GM19023 (cell line): ENCODE data around the gene SEMA5A.

ENCODE experiments used
- ATAC-seq: cut with Tn5 transposase; IDR thresholded peaks from one replicate; pipeline ENCODE4 v1.9.1; 2021; ENCODE audit warnings: mild to moderate bottlenecking, moderate library complexity; ENCODE audit not compliant: unreplicated experiment

SEMA5A gene

DNA sequence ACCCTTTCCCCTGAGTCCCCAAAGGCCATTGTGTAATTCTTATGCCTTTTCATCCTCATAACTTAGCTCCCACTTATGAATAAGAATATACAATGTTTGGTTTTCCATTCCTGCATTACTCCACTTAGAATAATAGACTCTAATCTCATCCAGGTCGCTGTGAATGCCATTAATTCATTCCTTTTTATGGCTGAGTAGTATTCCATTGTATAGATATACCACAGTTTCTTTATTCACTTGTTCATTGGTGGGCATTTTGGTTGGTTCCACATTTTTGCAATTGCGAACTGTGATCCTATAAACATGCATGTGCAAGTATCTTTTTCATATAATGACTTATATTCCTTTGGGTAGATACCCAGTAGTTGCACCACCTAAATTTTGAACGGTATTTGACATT lies 101.5 kb downstream of the SEMA5A start:
- no peak for ATAC-seq

DNA sequence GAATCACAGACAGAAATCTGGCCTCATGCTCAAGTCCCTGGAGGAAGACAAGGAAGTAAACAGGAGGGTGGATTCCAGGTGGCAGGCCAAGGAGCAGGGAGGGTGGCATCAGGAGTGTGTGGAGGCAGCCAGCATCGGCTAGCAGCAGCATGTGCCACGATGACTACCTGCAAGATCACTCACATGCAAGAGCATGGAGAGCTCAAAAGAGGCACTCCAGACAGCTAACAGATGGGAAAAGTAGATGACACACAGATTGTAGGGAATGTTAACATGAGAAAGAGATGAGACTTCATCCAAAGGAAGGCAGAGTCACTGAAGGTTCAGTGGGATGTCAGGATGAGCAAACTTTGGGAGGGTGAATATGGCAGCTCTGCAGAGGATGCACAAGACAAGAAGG lies 104.3 kb downstream of the SEMA5A start:
- no peak for ATAC-seq

DNA sequence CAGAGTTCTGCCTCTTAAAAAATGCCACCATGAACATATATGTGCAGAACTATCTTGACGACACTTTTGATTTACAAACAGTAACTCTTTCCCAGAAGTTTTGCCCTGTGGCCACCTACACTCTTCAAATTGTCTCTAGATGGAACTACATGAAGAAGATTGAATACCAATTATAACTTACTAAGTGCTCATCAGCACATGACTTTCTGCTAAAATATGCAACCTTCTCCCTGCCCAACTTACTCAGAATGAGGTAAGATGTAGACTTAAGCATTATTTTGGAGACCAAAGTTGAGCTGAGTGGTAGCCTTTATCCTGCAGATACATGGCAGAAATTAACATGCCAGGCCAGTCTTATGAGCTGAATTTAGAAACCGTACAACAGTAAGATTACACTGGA lies 105.4 kb downstream of the SEMA5A start:
- no peak for ATAC-seq

DNA sequence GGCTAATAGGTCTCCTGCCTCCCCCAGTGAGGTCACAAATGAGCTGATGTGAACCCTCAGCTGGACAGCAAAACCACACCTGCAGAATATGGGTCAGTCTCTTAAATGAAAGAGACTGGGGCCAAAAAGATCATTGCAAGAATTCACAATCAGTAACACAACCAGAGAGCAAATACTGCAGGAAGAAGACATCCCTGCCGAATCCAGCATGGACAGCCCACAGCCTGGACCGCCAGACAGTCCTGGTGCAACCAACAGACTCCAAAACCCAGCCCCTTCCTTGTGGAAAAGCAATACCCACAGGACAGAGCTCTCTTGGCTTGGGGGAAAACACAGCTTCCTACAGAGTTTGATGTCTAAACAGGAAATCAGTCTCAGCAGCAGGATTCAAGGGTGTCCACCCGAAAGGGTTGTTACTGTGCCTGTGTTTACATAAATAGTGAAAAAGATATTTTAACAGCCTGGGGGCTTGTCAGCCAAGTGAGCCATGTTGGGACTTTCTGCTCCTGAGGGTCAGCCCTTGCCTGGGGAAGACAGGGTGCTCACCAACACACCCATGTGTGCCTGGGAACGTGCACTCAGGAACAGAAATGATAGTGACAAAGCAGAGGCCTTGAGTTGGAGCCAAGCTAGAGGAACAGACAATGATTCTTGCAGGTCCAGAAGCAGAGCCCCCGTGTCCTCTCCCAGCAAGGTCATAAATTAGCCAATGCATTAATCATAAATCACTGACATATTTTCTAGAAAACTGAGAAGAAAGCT lies 106.2 kb downstream of the SEMA5A start:
- no peak for ATAC-seq

DNA sequence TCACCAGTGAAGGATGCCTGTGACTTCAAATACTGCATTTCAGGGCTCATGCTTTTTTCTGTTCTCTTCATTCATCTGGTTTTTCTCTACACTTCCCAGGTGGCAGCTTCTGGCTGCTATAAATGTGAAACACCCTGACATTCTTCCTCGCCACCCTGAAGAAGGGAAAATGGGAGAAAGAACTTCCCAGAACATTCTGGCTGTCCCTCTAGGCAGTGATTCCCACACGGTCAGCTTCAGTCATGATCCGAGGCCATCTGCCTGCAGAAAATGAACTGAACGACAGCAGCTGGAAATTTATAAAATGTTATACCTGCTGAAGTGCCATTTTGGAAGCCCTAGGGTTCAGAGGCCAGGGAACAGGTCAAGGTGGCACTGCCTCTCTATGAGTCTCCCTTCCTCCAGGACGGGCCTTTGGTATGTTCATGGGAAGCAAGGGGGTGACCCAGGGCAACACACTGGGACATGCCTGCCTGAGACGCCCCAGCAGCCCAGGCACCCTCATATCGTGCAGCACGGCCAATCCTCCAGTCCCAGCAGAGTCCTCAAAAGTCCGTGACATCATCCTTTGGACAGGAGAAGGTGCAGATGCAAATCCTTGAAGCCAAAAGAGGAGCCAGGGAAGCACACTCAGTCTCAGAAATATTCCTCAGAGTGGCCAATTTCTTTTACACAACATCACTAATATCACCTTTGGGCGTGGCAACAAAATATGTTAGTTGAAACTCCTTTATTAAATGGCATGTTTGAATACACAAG lies 107.1 kb downstream of the SEMA5A start:
- no peak for ATAC-seq

DNA sequence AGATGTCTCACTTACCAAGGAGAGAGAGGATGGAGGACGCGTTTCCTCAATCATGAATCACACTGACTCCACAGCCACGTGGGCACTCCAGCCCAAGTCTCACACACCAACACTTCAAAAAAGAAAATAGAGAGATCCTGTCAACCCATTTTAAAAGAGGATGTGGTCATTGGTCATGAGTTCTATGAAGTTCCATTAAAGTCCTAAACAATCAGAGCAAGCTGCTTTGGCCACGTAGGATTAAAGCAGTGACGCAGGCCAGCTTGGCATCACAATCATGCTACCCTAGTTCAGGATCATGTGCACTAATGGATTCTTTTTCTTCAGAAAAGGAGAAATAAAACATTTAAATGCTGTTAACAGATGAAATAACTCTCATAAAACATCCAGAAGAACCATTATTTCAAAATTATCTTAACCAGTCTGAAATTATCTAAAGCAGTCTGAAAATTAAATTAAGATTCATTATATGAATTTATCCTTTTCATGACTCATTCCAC lies 108.1 kb downstream of the SEMA5A start:
- no peak for ATAC-seq

DNA sequence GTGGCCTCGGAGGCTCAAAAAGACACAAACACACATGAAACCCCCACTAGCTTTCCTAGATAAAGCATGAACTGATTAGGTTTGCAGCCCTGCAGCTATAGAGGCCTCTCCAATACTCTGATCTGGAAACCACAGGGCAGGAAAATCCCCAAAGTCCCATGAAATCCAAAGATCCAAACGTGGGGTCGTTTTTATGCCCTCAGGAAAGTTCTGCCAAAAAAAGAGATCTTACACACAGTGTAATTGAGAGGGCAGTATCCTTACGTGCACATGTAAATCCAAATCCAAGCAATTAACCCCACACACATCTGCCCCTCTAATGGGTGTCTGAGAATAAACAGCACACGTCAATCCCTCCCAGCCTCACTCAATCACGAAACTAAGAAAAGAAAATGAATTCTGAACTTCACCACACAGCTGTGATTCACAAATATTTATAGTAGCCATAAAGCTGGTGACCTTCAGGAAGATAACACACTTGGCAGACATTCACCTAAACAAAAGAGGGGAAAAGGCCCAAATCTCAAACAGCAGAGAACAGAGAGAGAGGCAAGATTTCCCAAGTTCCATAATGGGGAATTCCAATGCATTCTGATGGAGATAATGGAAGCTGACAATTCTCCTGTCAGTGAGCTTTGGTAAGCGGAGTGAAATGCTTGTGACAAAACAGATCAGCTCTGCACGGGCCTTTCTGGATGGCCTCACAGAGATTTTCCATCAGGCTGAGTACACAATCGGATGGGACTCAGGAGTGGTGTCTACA lies 114.2 kb downstream of the SEMA5A start:
- ATAC-seq, result no peak

DNA sequence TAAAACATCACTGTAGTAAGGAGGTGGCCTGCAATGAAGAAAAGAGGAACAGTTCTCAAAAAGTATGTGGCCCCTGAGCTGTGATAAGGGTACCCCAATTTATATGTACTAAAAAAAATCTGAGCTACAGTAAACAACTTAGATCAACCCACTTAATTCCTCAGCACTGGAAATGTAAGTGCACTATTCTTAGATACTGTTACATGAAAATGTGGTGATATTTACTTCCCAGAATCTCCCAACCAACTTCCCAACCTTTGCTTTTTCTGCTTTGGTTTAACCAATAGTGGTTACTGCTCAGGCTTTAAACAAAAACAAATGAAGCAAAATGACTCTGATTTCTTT lies 114.8 kb downstream of the SEMA5A start:
- no peak for ATAC-seq

DNA sequence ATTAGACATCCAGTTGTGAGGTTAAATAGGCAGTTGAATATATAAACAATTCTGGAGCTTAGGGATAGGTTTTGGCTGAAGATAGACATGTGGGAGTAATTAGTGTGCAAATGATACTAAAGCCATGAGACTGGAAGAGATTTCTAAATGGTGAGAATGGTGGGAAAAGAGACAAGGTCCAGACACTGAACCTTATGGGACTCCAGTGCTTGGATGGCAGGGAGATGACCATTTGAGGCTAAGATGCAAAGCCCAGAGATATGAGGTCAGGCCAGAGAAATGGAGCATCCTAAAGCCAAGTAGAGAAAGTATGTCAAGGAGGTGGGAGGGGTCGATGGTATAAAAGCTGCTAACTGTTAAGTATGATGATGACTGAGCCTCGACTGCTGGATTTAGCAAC lies 115.6 kb downstream of the SEMA5A start:
- ATAC-seq, result no peak

DNA sequence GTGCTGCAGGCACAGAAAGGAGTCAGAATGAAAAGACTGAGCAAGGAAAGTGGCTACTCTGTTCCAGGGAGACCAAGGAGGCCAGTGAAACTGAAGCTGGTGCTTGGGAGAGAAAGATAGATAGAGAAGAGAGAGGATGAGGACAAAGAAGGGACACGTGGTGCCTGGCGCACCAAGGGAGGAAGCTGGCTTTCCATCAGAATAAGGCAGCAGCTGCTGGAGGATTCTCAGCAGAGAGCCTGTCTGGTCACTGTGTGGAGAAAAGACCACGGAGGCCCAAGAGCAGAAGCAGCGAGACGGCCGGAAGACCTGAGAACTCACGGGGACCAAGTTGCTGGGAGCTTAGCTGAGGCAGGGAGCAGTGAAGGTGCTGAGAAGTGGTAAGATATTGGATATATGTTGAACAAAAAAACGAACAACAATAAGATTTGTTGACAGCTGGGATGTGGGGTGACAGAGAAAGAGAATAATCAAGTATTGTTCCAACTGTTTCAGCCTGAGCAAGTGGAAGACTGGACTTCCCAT lies 116.1 kb downstream of the SEMA5A start:
- no peak for ATAC-seq

DNA sequence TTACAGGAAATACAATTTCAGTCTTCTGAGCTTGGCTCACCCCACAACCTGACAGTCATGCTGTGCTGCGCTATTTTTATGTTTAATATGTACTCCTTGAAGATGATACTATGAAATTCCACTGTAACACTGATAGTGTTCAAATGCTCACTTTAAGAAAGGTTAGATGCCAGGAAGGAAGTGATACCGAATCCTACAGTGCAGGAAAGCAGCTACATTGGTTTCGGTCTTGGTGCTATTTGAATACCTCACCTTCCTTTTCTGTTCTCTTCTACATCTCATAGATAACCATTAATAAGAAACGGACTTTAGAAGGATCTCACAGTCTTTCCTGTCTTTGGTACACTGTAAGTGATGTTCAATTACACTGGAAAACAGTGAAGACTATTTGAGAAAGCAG lies 117.6 kb downstream of the SEMA5A start:
- ATAC-seq, result no peak

DNA sequence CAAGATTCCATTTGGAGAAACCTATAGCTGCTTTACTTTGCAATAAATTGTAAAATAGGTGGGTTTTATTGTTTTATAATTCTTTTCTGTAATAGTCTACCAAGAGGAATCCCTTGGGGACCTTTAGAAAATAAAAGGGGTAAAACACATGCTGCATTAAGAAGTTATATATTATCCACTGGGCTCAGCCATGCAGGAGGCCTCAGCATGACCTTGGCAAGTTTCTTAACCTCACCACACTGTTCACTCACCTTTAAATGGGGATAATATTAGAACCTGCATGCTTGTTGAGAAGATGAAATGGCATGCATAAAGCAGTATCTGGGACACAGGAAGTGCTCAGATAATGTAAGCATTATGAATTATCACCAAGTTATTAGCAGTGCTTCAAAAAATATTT lies 120.2 kb downstream of the SEMA5A start:
- no peak for ATAC-seq

DNA sequence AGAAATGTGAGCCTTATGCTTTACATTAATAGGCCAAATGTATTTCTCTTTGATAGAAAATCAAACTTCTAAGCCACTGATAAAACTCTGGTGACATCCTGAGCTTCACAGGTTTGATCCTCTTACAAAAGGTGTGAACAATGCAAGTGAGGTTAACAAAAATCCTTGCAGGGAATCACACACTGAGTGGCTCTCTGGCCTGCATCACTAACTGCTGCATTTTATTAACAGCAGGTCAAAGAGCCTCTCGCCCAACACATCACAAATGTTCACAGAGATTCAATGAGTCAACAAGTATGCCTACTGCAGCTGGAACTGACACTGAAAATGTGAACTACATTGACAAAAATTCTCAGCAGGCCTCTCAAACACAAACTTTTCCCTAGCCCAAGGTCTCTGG lies 122.3 kb downstream of the SEMA5A start:
- ATAC-seq, result no peak

DNA sequence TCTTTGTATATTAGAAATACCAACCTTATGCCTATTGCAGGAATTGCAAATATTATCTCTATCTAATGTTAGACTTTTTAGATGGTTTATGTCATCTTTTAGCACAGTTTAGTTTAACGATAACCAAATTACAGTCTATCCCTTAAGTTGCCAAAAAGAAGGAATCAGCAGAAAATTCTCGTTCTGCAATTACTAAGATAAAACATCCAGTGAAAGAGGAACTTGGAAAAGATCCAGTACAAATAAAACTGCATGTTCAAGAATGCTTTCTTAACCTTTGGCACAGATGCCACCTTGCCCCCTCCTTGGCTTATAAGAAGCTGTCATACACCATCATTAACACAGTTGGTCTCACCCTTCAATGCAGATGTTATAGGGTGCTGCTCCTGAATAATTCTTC lies 124.0 kb downstream of the SEMA5A start:
- ATAC-seq, result no peak

DNA sequence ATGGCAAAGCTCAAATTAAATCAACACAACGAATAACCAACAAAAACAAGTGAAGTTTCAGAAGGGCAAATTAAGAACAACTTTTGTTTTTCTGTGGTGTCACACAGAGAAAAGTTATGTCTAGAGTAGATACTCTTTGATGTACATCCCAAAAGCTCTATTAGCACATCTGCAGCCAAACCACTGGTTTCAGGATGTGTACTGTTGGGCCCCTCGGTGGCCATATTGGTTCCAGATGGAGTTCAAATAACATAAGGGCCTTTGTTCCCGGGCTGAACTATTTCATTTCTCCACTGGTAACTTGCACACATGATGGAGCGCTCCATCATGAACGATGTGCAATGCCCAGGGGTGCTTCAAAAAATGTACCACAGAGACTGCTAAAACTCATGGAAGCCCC lies 126.1 kb downstream of the SEMA5A start:
- ATAC-seq, result no peak

DNA sequence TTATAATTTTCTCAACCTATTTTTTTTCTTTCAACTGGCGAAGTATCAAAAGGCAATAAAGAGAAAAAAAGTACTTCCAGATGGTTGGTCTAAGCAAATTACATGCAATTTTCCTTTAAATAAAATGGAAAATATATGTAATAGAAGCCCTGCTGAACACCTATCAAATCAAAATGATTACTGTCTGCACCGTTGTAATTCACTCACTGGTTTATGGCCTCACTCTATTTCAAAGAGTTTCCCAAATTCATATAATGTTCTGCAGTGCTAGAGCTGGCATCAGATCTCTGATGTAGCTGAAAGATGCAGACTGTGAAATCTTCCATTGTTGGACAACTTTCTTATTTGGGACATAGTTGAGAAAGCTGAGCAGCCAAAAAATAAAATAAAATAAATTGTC lies 130.3 kb downstream of the SEMA5A start:
- ATAC-seq, result no peak

DNA sequence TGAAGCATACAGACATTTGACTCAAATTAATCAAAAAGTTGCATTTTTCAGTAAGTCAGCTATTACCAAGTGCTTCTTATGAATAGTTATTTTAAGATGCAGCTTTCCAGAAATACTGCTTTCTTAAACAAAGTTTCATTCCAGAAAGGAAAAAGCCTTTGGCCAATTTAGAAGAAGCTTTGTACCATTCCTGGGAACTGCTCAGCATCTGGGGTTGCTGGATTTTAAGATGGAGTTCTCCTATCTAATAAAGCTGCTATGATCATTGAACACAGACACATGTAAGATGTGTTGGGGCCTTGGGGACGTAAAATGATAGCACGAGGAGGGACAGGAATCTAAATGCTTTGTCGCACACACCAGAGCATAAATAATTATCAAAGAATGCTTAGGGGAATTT lies 130.8 kb downstream of the SEMA5A start:
- ATAC-seq, result no peak

DNA sequence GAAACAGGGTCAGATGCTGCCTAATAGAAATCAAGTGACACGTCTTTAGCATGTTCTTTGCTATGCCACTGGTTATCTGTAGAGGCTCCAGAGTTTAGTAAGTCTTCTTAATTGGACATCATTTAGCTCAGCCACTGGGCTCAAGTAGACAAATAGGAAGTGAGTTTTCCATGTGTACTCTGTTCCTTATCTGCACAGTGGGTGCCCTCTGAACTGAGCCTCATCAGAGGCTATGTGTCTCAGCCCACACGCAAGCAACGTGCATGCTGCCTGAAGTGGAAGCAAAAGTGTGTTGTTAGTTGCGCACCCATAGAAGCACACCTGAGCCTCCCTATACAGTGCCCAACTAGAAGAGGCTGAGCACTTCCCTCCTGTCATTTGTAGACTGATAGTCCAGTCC lies 134.7 kb downstream of the SEMA5A start:
- ATAC-seq, result no peak

DNA sequence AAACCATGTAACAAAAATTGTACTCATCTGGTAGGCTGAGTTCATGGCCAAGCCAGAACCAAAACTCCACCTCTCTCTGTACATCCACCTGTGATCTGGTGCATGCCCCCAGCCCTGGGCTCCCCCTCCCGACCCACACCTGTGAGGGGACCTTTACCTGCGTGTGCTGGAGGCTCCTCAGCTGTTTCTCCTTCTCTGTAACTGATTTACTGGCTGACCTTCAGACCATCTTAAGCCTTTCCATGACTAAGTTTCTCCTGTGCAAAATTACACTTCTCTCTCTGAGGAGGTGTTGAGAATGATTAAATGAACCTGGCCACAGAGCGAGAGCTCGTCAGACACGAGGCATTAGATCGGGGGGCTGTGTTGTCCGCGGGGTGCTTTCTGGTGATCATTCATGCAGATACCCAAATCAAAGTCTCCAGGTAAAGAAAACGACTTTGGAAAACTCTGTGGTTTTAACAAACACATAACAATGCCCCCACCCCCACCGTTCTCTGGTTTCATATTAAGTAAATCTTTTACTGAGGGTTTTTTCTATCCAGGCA lies 136.4 kb downstream of the SEMA5A start:
- ATAC-seq, result peak; percentile 54

DNA sequence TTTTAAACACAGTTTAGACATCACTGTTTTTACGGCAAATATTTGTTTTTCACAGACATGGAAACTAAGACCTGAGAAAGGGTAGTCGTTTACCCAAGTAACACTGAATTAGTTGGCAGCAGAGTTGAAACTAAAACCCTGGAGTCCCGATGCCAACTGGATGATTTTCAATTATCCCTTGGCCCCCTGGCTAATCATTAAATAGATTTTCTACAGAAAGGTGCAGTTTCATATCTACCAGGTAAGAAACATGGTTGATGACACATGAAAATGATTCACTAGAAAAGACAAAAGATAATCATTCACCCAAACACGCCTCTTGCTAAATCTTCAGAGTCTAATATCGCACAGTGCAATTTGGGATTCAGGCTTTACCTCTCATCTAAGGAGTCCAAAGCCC lies 136.9 kb downstream of the SEMA5A start:
- peak; percentile 21 for ATAC-seq

DNA sequence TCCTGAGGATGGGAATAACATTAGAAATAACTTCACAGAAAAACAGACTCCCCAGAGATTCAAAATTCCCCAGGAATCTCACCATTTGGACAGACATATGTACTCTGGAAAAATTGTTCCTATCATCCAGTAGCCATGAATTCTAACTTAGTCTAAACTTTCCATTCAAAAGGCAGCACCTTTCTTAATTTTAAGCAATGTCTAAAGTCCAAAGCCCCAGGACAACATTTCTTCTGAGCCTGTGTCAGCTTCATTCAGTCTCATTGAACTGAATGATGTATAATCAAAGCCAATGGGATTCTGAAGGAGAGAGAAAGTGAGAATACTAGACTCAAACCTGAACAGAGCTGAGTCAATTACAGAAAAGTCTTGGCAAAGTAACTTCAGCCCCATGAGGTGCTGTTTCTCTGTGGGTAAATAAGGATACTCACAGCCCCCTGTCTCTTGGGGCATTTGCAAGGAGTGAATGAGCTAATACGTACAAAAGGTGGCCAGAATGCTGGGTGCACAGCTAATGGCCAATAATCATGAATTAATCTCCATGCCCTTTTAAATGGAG lies 140.6 kb downstream of the SEMA5A start:
- ATAC-seq, result peak; percentile 74
